Activated T-cell treated with anti-CD3 and anti-CD28 coated beads for 4 hours (primary cell): ENCODE results near the gene TMEM129.

Source experiments
- DNase-seq: peaks from one replicate; pipeline ENCODE4 v3.0.0-alpha.2; 2020

The TMEM129 gene

DNA sequence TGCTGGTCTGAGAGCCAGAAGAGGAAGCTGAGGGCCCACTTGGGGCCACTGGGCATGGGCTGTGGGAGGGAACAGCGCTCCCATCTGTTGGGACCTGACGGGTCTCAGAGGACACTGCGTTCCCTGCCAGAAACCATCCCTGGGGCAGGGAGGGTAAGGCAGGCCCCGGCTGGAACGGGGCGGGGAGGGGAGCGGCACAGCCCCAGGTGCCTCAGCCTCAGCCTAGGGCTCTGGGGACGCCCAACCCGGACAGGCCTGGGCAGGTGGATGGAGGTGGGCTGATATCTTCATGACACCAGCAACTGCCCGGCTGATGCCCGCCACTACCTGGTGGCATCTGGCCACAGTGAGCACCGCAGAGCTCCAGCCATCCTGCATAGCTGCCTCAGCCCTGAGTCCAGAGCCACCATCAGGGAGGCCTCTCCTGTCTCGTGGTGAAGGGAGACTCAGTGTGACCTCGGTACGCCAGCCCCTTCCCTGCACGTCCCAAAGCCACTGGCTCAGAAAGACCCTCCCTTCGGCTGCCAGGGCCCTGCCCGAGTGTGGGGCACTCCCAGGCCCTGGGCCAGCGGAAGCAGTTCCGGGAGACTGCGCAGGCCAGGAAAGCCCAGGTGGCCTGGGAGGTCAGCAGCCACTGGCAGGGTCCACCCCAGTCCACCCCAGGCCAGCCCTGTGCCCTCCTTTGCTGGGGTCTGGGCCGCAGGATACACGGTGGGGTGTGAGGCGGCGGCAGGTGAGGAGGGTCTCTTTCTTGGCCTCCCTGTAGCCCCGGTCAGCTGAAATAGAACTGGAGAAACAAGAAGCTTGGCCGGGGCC is 37.4 kb upstream of the TMEM129 start:
- no peak for DNase-seq

DNA sequence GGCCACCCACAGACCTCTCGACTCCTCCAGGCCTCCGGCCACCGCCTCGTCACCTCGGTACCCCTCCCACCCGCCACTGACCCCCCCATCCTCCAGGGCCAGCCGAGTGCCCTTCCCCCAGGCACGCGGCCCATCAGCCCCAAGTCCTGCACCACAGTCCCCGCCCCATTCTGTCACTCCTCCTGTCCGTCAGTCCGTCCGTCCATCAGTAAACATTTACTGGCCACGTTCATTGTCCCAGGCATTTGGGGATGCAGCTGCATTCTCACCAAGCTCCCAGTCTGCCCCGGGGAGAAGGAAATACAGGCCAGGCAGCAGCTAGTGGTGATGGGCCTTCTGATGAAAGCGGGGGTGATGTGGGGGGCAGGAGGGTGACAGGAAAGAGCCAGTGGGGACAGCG is 36.7 kb upstream of the TMEM129 start:
- DNase-seq, result no peak

DNA sequence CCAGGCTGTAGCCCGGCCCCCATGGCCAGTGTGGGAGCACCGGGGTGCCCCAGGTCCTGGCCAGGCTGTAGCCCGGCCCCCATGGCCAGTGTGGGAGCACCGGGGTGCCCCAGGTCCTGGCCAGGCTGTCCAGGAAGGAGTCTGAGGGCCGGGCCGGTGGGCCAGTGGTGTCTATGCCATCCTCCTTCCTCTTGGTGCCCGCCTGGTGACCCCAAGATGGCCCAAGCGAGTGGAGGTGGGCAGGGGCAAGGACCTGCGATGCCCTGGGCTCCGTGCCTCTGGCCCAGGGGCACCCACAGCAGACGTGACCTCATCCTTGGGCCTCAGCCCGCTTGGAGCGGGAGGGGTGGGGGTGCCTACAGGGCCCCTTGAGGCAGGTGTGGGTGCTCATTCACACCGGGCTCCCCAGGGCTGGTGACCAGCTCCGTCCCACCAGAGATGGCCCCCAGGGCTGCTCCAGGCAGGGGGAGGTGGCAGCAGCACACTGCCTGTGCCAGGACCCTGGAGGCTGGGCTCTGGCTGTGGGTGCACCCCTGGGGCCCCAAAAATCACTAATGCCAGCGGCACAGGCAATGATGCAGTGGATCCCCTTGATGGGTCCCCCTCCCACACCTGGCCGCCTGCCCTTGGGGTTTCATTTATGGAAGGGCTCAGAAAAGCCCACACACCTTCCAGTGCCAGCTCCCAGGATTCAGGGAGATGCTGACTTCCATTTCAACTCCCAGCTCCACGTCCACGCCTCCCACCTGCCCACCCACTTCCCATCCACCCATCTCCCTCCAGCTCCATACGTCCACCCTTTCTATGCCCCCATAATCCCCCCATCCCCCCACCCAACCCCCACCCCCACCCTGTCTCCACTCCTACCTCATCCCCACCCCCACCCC is 36.0 kb upstream of the TMEM129 start:
- no peak for DNase-seq

DNA sequence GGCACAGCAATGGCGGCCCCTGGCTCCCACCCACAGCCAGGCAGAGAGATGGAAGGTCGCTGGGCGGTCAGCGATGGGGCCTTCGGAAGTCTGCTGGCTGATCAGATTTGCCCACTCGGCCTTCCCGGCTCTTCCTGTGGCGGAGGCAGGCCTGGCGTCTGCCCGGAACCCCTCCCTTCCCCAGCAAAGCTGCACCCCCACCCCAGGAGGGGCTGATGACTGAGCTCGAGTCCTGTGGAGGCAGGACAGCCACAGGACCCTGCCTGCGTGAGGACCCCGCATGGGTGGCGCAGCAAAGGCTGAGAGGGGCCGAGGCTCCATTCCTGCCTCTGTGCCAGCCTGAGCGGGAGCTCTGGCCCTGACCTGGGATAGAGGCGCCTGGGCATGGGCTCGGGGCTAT is 35.0 kb upstream of the TMEM129 start:
- DNase-seq, result no peak

DNA sequence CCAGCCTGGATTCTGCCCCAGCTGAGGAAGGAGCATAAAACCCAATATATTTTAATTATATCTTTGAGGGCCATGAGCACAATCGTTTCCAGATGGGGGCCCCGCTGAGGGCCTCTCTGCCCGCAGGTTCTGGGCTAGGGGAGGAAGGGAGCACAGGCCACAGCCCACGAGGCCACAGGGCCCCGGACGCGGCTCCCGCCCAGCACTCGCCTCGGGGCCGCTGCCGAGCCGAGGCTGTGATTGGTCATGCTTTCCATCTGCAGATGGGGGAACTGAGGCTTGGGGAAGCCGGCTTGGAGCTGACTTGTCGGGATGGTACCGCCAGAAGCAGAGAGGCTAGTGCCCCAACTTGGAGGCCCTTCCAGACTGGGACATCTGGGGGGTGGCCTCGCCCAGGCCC is 34.2 kb upstream of the TMEM129 start:
- no peak for DNase-seq

DNA sequence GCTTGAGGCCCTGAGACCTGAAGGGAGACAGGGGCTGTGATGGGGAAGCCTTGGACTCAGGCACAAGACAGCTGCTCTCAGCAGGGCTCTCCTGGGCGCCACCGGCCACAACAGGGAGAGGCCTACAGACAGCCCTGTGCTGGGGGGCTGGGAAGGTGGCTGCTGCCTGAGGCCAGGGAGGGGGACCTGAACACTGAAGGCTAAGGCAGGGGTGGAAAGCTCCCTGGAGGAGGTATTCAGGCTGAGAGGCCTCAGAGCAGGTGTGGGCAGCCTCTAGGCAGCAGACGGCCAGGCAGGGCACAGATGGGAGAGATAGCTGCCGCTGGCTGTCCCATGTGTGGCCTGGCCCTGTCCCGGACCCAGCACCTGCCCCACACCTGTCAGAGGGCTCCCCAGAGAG is 33.2 kb upstream of the TMEM129 start:
- no peak for DNase-seq

DNA sequence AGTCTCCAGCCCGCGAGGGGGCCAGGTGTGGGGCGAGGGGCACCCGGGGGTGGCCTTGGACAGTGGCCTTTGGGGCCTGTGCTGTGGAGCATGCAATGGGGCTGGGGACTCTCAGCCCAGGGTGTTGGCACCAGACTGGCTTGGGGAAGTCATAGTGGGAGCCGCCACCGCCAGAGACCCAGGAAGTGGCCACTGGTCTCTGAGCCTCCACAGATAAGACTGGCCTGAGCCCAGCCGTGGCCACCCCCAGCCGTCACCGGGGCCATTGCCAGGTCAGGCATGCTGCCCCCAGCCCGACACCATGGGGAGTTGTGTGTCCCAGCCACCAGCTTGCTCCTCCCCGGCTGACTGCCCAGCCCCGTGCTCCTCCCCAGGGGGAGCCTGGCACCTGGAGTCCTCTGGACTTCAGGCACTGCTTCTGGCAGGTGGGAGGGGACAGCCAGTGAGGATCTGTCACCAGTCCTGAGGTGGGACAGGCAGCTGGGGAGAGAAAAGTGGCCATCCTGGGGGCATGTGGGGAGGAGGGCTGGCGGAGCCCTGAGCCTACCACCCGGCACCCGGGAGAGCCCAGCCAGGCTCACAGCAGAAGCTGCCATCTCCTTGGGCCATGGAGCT is 32.7 kb upstream of the TMEM129 start:
- DNase-seq, result no peak

DNA sequence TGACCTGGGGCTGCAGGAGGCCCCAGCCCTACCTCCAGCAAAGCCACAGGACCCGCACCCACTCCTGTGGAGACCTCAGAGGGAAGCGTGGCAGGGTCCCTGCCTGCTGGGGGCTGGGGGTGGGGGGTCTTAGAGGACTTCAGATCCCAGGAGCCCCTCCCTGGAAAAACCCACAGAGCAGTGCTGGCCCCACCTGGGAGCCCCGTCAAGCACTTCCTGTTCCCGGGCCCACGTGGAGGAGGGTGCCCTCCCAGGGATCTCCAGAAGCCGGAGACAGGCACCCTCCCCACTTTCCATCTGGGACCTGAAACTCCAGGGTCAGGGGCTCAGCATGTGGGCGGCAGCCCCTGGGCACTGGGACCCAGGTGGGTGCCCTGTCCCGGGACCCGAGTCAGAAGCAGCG is 32.2 kb upstream of the TMEM129 start:
- no peak for DNase-seq

DNA sequence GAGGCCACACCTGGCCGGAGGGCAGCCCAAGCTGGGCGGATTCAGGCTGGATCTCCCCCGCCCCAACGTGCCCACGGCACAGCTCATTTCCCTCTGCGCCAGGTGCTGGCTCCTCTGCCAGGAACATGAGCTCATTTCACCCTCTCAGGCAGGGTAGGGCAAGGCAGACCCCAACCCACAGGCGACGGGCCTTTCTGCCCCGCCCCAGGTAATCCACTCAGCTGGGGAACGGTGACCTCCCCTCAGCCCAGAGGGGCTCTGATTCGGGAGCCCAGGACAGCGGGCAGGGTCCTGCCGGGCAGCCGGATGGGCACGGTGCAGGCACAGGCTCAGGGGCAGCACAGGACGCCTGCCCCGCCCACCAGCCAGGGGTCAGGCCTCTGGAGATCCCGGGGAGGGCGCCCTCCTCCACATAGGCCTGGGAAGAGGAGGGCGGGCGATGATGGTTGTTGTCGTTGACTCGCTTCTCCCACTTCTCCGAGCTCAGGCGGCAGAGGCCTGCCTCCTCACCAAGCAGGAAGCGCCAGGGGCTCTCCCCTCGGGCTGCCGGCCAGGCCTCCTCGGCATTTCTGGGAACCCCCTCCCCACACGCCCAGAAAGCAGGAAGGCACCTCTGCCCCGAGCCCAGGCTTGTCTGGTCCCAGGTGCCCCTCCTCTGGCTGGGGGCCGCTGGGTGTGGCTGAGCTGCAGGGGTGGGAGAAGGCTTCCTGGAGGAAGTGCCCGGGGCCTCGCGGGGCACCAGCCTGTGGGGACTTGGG is 31.3 kb upstream of the TMEM129 start:
- DNase-seq, result no peak

DNA sequence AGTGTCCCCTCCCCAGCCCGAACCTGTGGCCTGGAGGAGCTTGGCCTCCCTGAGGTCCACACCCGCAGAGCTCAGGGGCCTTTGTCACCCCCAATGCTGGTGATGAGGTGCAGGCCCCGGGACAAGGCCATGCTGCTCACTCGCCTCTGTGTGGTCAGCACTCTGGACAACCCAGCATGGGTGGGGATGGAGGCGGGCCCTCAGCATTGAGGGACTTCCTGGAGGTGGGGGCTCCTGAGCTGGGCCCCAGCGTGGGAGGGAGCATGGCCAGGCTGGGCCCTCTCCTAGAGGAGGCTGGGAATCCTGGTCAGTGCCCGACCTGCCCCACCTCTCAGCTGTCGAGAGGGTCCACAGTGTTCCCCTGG is 30.8 kb upstream of the TMEM129 start:
- no peak for DNase-seq

DNA sequence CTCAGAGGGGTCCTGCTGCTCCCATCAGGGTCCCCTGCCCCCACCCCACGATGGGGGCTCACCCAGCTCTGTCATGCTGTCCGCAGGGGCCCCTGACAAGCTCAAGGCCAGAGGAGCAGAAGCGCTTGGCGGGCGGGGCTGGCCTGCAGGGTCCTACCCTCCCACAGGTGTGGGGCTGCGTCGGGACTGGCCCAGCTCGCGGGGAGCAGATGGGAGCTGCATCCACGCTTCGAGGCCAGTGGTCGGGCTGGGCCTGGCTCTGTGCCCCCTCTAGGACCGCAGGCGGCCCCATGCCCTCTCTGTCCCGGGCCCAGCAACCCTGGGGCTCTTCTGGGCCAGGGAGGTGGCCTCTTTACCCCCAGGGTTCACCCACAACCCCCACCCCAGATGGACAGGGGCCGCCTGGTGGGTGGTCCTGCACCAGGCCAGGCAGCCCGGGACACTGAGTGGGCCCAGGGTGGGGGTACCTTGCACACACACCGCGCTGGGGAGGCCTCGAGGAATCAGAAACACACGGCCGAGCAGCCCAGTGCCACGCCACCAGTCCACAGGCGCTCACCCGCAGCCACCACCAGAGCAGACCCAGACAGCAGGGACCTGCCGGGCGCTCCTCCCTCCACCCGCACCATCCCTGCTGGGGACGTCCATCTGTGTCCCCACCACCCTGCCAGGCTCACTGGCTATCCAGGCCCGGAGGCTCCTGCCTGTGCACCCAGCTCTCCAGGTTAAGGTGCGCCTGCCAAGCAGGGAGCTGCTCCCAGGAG is 30.2 kb upstream of the TMEM129 start:
- no peak for DNase-seq

DNA sequence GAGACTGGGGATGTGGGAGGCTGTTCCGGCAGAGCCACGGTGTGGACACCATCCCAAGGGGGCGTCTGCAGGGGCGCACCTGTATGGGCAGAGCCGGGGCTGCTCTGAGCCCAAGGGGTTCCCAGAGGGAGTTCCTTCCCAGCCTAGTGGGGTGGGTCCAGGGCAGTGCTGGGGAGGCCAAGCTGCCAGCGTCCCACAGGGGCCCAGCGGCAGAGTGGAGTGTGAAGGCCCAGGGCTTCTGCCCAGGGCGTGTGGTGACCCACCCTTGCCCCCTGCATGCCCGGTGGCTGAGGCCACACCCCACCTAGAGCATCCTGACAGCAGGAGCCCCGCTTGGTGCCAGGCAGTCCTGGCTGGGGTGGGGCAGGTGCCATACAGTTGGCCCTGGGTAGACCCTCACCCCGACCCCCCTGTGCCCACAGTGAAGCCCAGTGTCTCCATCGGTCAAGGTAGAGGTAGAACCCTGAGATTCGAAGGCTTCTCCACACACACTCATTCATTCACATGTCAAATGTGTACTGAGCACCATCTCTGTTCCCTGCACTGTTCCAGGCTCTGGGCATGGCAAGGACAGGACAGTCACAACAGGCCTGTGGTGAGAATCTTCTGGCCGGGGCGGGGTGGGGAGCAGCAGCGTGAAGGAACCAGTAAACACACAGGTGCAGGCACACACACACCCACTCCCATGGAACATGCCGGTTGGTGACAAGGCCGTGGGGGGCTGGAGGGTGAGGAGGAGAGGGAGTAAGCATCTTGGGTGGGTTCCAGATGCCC is 29.4 kb upstream of the TMEM129 start:
- no peak for DNase-seq

DNA sequence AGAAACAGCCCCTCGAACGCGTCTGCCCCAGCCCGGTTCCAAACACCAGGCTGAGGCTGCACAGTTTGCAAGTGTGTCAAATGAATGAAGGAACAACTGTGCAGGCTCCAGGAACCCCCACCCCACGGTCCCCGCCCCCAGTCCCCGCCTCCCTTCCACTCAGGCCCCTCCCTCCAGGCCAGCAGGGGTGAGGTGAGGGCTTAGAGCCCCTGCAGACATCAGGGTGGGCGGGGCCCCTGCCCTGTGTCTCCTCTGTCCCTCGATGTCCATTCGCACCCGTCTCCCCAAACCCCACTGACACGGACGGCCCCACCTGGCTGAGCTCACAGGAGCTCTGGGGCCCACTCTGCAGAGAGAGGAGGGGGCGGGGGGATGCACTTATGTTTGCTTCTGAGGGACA is 28.7 kb upstream of the TMEM129 start:
- no peak for DNase-seq

DNA sequence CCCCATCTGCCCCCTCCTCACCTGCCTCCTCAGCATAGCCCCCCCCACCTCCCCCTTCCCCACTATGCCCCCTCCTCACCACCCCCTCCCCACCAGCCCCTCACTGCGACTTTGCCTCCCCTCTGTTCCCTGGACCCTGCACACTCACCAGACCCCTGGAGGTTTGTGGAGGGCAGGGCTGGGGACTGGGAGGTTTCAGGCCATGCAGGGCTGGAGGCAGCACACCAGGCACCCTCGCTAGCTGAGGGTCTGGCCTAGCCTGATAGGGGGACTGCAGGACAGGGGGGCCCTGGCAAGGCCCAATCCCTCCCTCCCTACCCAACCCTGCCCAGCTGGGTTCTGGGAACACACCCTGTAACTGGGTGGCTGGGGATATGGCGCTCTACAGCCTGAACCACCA is 28.2 kb upstream of the TMEM129 start:
- no peak for DNase-seq

DNA sequence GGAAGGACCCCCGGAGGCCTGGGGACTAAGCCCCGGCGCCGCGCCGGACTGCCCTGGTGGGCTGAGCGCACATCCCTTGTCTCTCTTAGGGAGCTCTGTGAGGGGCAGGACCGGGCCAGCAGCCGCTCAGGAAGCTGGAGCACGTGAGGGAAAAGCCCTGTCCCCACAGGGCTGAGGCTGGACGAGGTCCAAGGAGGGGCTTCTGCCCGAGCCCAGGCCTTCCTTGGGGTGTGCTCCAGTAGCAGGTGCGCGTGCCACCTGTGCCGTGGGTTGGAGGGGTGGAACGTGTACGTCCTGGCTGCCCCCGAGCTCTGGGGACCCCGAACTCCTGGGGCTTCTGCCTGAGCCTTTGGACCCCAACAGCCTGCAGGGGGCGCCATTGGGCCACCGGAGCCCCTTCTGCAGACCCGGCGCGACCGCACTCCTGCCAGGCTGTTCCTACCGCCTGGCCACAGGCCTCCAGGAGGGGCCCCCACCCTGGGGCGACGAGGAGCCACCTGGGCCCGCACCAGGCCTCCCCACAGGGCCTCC is 27.4 kb upstream of the TMEM129 start:
- DNase-seq, result peak; percentile 66

DNA sequence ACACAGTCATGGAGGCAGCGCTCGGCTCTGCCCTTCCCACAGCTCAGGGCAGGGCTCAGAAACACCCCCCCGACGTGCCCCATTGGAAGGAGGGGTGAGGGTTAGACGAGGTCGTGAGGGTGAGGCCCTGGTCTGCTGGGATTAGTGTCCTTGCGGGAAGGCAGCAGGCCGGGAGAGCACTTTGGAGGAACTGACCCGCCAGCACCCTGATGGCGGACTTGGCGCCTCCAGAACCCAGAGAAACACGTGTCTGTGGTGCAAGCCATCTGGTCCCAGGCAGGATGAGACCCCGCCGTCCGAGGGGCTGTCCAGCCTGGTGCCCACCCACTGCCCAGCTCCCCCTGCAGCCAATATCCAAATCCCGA is 26.5 kb upstream of the TMEM129 start:
- DNase-seq, result no peak

DNA sequence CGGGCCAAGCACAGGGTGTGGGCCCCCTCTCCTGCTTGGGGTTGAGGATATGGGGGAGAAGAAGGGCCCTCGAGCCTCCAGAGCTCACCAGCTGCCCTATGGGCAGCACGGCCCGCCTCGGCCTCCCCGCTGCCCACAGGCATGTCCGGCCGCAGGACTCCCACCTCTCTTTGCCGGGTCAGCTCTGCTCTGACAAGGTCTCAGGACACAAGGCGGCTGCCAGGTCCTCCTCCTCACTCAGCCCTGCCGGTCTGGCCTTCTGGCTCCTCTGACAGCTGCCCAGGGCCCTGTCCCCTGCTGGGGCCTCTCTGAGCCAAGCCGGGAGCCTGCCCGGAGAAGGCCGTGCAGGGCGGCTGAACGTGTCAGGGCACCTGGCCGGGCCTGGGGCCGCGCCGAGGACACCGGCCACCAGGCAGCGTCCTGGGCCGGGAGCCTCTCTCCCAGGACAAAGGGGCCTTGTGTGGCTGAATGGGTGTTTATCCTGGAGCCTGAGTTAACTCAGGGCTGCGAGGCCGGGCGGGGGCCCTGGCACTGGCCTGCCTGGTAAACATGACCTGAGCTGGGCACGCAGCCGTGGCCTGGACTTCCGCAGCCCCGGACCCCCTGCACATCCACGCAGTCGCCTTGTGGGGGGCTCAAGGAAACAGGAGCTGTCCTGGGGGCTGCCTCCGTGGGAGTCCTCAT is 25.9 kb upstream of the TMEM129 start:
- no peak for DNase-seq

DNA sequence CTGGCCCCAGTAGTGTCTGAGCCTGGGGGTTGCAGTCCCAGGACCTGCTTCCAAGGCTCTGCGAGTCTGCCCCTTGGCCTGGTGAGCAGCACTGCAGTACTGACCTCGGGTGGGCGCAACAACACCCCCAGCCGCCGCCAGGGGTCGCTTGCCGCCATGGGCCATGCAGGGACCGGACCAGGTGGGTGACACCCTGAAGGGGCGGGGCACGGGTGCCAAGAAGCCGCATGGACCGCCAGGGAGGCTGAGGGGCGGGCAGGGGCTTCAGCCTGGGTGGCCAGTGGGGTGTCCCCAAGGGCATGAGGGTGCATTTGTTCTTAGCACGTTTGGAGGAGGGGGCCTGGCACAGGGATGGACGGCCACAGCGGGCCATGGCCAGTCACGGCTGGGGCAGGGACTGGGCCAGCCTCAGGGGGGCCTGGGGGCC is 25.2 kb upstream of the TMEM129 start:
- DNase-seq, result peak; percentile 66

DNA sequence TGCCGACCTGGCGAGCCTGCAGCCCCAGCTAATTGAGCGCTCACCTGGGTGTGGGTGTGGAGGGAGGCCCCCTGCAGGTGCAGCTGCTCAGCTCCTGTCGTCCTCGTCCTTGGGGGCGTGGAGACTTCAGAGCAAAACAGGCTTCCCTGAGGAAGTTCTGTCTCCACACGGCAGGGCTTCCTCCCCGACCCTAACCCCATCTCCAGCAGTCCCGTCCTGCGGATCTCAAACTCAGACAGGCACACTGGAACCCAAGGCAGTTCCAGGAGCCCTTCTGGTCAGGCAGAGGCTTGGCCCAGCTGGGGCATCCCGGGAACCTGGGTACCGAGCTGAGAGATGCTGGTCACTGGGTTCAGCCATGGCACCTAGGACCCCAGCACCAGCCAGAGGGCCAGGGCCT is 24.6 kb upstream of the TMEM129 start:
- DNase-seq, result no peak

DNA sequence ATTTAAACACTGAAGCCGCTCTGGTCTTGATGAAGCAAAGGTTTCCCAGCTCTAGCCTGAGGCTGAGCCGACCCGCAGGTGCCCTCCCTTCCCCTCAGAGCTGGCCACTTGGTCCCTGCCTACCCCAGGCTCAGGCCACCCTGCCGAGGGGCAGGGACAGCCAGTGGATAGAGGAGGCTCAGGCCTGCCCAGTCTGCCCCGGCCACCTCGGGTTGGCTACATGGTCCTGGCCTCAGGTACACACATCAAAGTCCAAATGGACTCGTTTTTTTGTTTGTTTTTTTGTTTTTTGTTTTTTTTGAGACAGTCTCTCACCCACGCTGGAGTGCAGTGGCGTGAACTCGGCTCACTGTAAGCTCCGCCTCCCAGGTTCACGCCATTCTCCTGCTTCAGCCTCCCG is 24.0 kb upstream of the TMEM129 start:
- no peak for DNase-seq

DNA sequence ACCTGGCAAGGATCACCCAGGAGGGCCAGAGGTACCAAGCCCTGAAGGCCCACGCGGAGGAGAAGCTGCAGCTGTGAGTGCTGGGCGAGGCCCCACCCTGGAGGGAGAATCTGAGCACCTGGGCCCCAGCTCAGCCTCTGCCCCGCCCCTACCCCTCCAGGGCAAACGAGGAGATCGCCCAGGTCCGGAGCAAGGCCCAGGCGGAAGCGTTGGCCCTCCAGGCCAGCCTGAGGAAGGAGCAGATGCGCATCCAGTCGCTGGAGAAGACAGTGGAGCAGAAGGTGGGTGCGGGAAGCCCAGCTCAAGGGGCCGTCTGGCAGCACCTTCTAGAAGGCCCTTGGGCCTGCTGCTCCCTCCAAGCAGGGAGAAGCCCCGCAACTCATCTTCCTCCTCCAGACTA is 23.4 kb upstream of the TMEM129 start:
- DNase-seq, result no peak
